ENCODE data around the gene PPT1. TPM values are rescaled to one million over a fixed set of nuclear protein-coding genes. Genes with fewer than 3 reads are reported as not detected.
"Not testable (repeated sequence)": the region's sequence is repeated elsewhere in the genome, so short reads cannot be mapped to it uniquely, and the experiment has no call there.

The PPT1 gene
- polyA plus RNA-seq, 4 donors, result 5.1 to 71.7 (median 23.0) TPM

DNA sequence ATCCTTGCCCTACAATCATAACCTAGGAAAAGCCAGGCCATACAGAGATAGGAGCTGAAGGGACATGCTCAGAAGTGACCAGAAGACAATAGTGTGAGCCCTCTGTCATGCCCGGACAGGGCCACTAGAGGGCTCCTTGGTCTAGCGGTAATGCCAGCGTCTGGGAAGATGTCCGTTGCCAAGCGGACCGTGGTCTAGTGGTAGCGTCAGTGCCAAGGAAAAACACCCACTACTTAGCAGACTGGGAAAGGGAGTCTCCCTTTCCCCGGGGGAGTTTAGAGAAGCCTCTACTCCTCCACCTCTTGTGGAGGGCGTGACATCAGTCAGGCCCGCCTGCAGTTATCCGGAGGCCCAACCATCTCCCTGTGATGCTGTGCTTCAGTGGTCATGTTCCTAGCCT, 12.3 kb downstream of the PPT1 start:
- peaks cover 0 to 43% (median 5%) of the 10 kb centered on the region in 3 donors for H3K36me3 ChIP-seq (ENCODE audit: control insufficient read depth in 3 of 3, insufficient read depth in 2 of 3, low read depth in 1 of 3, low read length in 3 of 3)
- peak; percentile 43 to 51 for DNase-seq
- H3K9me3 ChIP-seq (ENCODE audit: control insufficient read depth in 2 of 2, insufficient read depth in 1 of 2, low read depth in 1 of 2, low read length in 1 of 2); FAIRE-seq; H3K4me3 ChIP-seq (ENCODE audit: low read depth in 1 of 3, low read length in 3 of 3); H3K27me3 ChIP-seq (ENCODE audit: control insufficient read depth in 3 of 3, insufficient read depth in 3 of 3, low read length in 3 of 3); H3K27ac ChIP-seq (ENCODE audit: low read depth in 1 of 3, low read length in 2 of 3); H3K4me1 ChIP-seq (ENCODE audit: control insufficient read depth in 3 of 3, insufficient read depth in 2 of 3, low read depth in 1 of 3, low read length in 2 of 3): not testable (repeated sequence)
- WGBS, 3 donors, result 28 to 36% (median 34%) methylated on average over 11 of the region's 11 CpGs

DNA sequence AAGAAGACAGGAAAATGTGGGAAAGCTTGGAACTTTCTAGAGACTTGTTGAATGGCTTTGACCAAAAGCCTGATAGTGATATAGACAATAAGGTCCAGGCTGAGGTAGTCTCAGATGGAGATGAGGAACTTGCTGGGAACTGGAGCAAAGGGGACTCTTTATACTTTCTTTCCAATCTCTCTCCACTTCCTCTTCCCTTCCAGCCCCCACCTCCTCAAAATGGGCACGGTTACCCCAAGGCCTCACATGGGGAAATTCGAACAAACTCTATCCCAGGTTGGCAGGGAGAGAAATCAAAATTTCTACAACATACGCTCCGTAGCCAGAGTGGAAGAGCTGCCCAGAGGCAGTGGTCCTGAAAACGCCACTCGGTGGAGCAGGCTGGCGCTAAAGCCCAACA, 15.2 kb downstream of the PPT1 start:
- Histone ChIP-seq H3K27me3 (ENCODE audit: control insufficient read depth in 3 of 3, insufficient read depth in 3 of 3, low read length in 3 of 3) (no peaks in the 10 kb centered on the region), H3K9me3 (ENCODE audit: control insufficient read depth in 2 of 2, insufficient read depth in 1 of 2, low read depth in 1 of 2, low read length in 1 of 2) (no peaks in the 10 kb centered on the region), H3K4me3 (ENCODE audit: low read depth in 1 of 3, low read length in 3 of 3) (no peak overlapping the region), H3K4me1 (ENCODE audit: control insufficient read depth in 3 of 3, insufficient read depth in 2 of 3, low read depth in 1 of 3, low read length in 2 of 3) (no peaks in the 10 kb centered on the region), H3K36me3 (ENCODE audit: control insufficient read depth in 3 of 3, insufficient read depth in 2 of 3, low read depth in 1 of 3, low read length in 3 of 3) (peaks cover 0 to 37% (median 1%) of the 10 kb centered on the region in 3 donors), H3K27ac (ENCODE audit: low read depth in 1 of 3, low read length in 2 of 3) (no peak overlapping the region)
- 69 to 78% (median 72%) methylated on average over 7 of the region's 7 CpGs for WGBS, 3 donors
- DNase-seq, result no peak
- no peak for FAIRE-seq

DNA sequence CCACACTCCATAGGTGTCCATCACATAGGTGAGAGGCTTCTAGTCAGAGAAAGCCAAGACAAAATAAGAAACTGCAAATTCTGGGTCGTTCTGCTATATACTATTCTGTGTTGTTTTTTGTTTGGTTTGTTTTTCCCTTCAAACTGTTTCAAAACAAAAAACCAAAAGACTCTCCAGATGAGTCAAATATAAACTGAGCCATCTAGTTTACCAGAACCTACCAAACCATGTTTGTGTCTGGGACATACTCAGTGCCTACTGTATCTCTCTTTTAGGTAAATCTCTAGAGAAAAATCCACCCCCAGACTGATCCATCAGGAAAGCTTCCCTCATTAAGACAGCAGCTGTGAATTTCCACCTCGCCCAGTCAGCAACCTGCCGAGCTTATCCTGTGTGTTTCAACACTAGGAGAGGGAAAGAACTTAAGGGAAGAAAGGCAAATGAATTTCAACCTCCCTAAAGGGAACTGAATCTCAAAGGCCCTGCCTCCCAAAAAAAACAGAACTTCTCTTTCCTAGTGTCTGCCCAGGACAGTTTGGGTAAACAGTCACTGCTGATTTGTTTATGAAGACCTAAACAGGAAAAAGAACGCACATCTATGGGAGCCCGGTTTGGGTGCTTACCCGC, 17.2 kb downstream of the PPT1 start:
- H3K27me3 ChIP-seq (ENCODE audit: control insufficient read depth in 3 of 3, insufficient read depth in 3 of 3, low read length in 3 of 3), result no peaks in the 10 kb centered on the region
- no peak for FAIRE-seq
- H3K27ac ChIP-seq (ENCODE audit: low read depth in 1 of 3, low read length in 2 of 3), result no peak overlapping the region
- no peak overlapping the region for H3K4me3 ChIP-seq (ENCODE audit: low read depth in 1 of 3, low read length in 3 of 3)
- no peaks in the 10 kb centered on the region for H3K9me3 ChIP-seq (ENCODE audit: control insufficient read depth in 2 of 2, insufficient read depth in 1 of 2, low read depth in 1 of 2, low read length in 1 of 2)
- 68 to 83% (median 71%) methylated on average over 6 of the region's 6 CpGs for WGBS, 3 donors
- DNase-seq, result no peak
- peaks cover 0 to 28% (median 0%) of the 10 kb centered on the region in 3 donors for H3K36me3 ChIP-seq (ENCODE audit: control insufficient read depth in 3 of 3, insufficient read depth in 2 of 3, low read depth in 1 of 3, low read length in 3 of 3)
- H3K4me1 ChIP-seq (ENCODE audit: control insufficient read depth in 3 of 3, insufficient read depth in 2 of 3, low read depth in 1 of 3, low read length in 2 of 3), result no peaks in the 10 kb centered on the region

DNA sequence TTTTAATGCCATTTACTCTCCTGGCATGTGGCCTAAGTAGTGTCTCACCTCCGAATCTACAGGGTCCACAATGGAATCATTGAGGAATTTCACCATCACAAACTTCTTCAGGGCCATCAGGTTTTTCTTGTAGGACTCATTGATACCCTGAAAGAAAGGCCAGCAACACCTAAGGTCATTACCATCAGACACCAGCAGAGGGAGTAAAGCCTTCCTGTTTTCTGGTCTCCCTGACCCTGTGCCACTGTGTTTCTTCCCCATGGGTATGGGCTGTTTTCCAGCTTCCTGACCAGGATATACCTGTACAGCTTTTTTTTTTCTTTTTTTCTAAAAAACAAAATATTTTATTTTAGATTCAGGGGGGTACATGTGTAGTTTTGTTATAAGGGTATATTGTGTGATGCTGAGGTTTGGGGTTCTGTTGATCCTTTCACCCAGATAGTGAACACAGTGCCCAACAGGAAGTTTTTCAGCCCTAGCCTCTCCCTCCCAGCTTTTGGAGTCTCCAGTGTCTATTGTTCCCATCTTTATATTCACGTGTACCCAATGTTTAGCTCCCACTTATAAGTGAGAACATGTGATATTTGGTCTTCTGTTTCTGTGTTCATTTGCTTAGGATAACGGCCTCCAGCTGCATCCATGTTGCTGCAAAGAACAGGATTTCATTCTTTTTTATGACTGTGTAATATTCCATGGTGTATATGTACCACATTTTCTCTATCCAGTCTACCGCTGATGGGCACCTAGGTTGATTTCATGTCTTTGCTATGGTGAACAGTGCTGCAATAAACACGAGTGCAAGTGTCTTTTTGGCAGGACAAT, 18.3 kb downstream of the PPT1 start:
- Histone ChIP-seq H3K4me3 (ENCODE audit: low read depth in 1 of 3, low read length in 3 of 3) (no peak overlapping the region), H3K27ac (ENCODE audit: low read depth in 1 of 3, low read length in 2 of 3) (no peak overlapping the region), H3K27me3 (ENCODE audit: control insufficient read depth in 3 of 3, insufficient read depth in 3 of 3, low read length in 3 of 3) (no peaks in the 10 kb centered on the region), H3K4me1 (ENCODE audit: control insufficient read depth in 3 of 3, insufficient read depth in 2 of 3, low read depth in 1 of 3, low read length in 2 of 3) (no peaks in the 10 kb centered on the region), H3K36me3 (ENCODE audit: control insufficient read depth in 3 of 3, insufficient read depth in 2 of 3, low read depth in 1 of 3, low read length in 3 of 3) (peaks cover 0 to 36% (median 1%) of the 10 kb centered on the region in 3 donors), H3K9me3 (ENCODE audit: control insufficient read depth in 2 of 2, insufficient read depth in 1 of 2, low read depth in 1 of 2, low read length in 1 of 2) (no peaks in the 10 kb centered on the region)
- no peak for FAIRE-seq
- WGBS, 3 donors, result 86 to 90% (median 89%) methylated on average over 5 of the region's 5 CpGs
- DNase-seq, result peak; percentile 66 to 74

DNA sequence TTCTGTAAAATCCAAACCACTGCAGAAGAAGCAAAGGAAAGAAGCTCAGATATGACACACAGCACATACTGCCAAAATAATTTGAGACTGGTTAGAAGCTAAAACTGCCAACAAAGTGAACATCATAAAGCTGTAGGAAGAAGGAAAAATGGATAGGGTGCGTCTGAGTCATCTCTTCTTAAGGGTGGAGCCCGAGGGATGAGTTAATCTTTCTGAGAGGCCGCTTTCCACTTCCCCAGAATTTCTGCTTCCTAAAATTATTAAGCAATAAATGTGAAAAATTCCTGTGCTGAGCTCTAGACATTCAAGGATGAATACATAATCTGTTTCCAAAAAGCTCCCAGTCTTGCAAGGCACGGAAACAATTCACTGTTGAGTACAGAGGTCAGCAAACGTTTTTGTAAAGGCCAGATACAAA, 20.1 kb downstream of the PPT1 start:
- WGBS, 3 donors, result 56 to 74% (median 68%) methylated on average over 5 of the region's 5 CpGs
- peaks cover 10 to 34% (median 14%) of the 10 kb centered on the region in 3 donors for H3K36me3 ChIP-seq (ENCODE audit: control insufficient read depth in 3 of 3, insufficient read depth in 2 of 3, low read depth in 1 of 3, low read length in 3 of 3)
- FAIRE-seq, result no peak

DNA sequence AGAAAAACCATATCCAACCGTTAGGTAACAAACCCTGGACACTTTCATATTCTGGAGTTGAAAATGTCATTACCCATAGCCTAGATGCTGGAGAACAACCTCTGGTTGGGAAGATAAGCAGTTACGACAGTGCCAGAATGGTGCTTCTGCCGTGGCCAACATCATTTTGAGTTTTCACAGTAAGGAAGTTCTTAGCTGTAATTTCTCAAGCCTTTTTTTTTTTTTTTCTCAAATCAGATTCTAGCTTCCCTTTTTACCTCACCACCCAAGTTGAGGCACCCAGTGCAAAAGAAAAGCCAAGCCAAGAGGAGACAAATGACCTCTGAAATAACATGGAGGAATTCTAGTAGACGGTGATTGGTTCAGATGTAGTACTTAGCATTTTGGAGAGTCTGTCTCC, 21.8 kb downstream of the PPT1 start:
- DNase-seq (no peak), FAIRE-seq (no peak)
- Histone ChIP-seq H3K27ac (ENCODE audit: low read depth in 1 of 3, low read length in 2 of 3) (no peak overlapping the region), H3K36me3 (ENCODE audit: control insufficient read depth in 3 of 3, insufficient read depth in 2 of 3, low read depth in 1 of 3, low read length in 3 of 3) (peaks cover 14 to 37% (median 22%) of the 10 kb centered on the region in 3 donors), H3K4me1 (ENCODE audit: control insufficient read depth in 3 of 3, insufficient read depth in 2 of 3, low read depth in 1 of 3, low read length in 2 of 3) (no peaks in the 10 kb centered on the region), H3K9me3 (ENCODE audit: control insufficient read depth in 2 of 2, insufficient read depth in 1 of 2, low read depth in 1 of 2, low read length in 1 of 2) (no peaks in the 10 kb centered on the region), H3K27me3 (ENCODE audit: control insufficient read depth in 3 of 3, insufficient read depth in 3 of 3, low read length in 3 of 3) (no peaks in the 10 kb centered on the region), H3K4me3 (ENCODE audit: low read depth in 1 of 3, low read length in 3 of 3) (no peak overlapping the region)
- WGBS, 3 donors, result 84 to 89% (median 88%) methylated on average over 4 of the region's 4 CpGs

More for the DNA sequence above, 20.1 kb downstream of the PPT1 start:
- no peak overlapping the region for H3K4me3 ChIP-seq (ENCODE audit: low read depth in 1 of 3, low read length in 3 of 3)
- H3K9me3 ChIP-seq (ENCODE audit: control insufficient read depth in 2 of 2, insufficient read depth in 1 of 2, low read depth in 1 of 2, low read length in 1 of 2), result no peaks in the 10 kb centered on the region
- H3K27me3 ChIP-seq (ENCODE audit: control insufficient read depth in 3 of 3, insufficient read depth in 3 of 3, low read length in 3 of 3), result no peaks in the 10 kb centered on the region
- no peak for DNase-seq
- H3K27ac ChIP-seq (ENCODE audit: low read depth in 1 of 3, low read length in 2 of 3), result peak overlapping the region in 1 of 3 donors; percentile 48
- H3K4me1 ChIP-seq (ENCODE audit: control insufficient read depth in 3 of 3, insufficient read depth in 2 of 3, low read depth in 1 of 3, low read length in 2 of 3), result no peaks in the 10 kb centered on the region

DNA sequence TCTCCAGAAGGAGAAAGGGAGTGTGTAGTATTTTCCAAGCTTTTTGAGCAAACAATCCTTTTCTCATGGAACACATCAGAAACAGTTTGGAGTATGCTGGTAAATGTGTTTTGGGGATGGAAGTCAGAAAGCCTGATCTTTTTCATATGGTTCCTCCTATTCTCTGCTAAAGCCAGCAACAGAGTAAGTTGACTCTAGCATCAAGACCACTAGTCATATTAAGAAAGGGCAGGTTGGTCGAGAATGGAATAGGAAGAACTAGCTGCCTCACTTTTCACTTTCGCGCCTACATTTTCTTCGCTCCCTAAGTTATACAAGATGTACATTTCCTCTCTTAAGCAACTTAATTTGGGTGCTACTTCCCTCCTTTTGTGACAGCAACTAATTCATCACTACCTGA, 24.0 kb downstream of the PPT1 start:
- no peak for FAIRE-seq
- Histone ChIP-seq H3K27me3 (ENCODE audit: control insufficient read depth in 3 of 3, insufficient read depth in 3 of 3, low read length in 3 of 3) (no peaks in the 10 kb centered on the region), H3K27ac (ENCODE audit: low read depth in 1 of 3, low read length in 2 of 3) (no peak overlapping the region), H3K4me3 (ENCODE audit: low read depth in 1 of 3, low read length in 3 of 3) (no peak overlapping the region), H3K9me3 (ENCODE audit: control insufficient read depth in 2 of 2, insufficient read depth in 1 of 2, low read depth in 1 of 2, low read length in 1 of 2) (no peaks in the 10 kb centered on the region), H3K4me1 (ENCODE audit: control insufficient read depth in 3 of 3, insufficient read depth in 2 of 3, low read depth in 1 of 3, low read length in 2 of 3) (no peaks in the 10 kb centered on the region), H3K36me3 (ENCODE audit: control insufficient read depth in 3 of 3, insufficient read depth in 2 of 3, low read depth in 1 of 3, low read length in 3 of 3) (peaks cover 26 to 49% (median 30%) of the 10 kb centered on the region in 3 donors)
- no peak for DNase-seq
- WGBS, 3 donors, result 89 to 93% (median 92%) methylated on average over 4 of the region's 4 CpGs

DNA sequence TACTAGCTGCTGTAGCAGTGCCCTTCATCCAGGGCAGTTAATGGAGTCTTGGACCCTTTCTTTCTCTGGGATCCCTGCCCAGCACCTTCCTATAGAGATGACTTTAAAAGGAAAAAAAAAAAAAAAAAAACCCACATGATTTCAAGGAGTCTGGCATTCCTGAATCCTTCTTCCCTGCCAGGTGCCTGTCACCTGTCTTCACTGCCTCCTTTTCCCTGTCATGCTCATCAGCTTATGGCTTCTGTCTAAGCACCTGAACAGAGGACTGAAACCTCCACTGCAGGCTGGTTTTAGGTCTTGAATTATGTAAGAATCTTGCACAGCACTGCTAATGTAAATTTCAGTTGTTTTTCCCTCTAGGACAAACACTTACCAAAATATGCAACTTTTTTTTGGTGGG, 24.9 kb downstream of the PPT1 start:
- FAIRE-seq (no peak), DNase-seq (no peak)
- no peaks in the 10 kb centered on the region for H3K9me3 ChIP-seq (ENCODE audit: control insufficient read depth in 2 of 2, insufficient read depth in 1 of 2, low read depth in 1 of 2, low read length in 1 of 2)
- H3K36me3 ChIP-seq (ENCODE audit: control insufficient read depth in 3 of 3, insufficient read depth in 2 of 3, low read depth in 1 of 3, low read length in 3 of 3), result peaks cover 30 to 52% (median 39%) of the 10 kb centered on the region in 3 donors
- no peaks in the 10 kb centered on the region for H3K4me1 ChIP-seq (ENCODE audit: control insufficient read depth in 3 of 3, insufficient read depth in 2 of 3, low read depth in 1 of 3, low read length in 2 of 3)
- no peak overlapping the region for H3K4me3 ChIP-seq (ENCODE audit: low read depth in 1 of 3, low read length in 3 of 3)
- no peaks in the 10 kb centered on the region for H3K27me3 ChIP-seq (ENCODE audit: control insufficient read depth in 3 of 3, insufficient read depth in 3 of 3, low read length in 3 of 3)
- no peak overlapping the region for H3K27ac ChIP-seq (ENCODE audit: low read depth in 1 of 3, low read length in 2 of 3)

Measured in small intestine (tissue), 7 donors.